ENCODE data around the gene NBPF4. TPM values are rescaled to one million over a fixed set of nuclear protein-coding genes. Genes with fewer than 3 reads are reported as not detected.
"Not testable (repeated sequence)": the region's sequence is repeated elsewhere in the genome, so short reads cannot be mapped to it uniquely, and the experiment has no call there.

Gene NBPF4
- total RNA-seq = 0.22 and 0.51 TPM in 2 replicates

- intact Hi-C loops (cut with micrococcal nuclease) = not testable (repeated sequence)
These were observed at the start of gene NBPF4 for GRCh38 chr1:108243976-108244375. NBPF4 (minus strand) TSS chr1:108244076; CDS start chr1:108243761, 315 bp downstream.

GRCh38 chr1:108282528-108283257 lies 38.8 kb upstream of the NBPF4 start:
- intact Hi-C loops (cut with micrococcal nuclease) = not testable (repeated sequence)

GRCh38 chr1:108272485-108273327 lies 28.8 kb upstream of the NBPF4 start:
- intact Hi-C loops (cut with micrococcal nuclease) = not testable (repeated sequence)

GRCh38 chr1:108267097-108267496 lies 23.2 kb upstream of the NBPF4 start:
- intact Hi-C loops (cut with micrococcal nuclease) = not testable (repeated sequence)

- intact Hi-C loops (cut with micrococcal nuclease) = not testable (repeated sequence)
These were observed 18.1 kb upstream of the NBPF4 start for GRCh38 chr1:108261967-108262366.

GRCh38 chr1:108261519-108261918 lies 17.6 kb upstream of the NBPF4 start:
- intact Hi-C loops (cut with micrococcal nuclease) = not testable (repeated sequence)

GRCh38 chr1:108260578-108261259 lies 16.8 kb upstream of the NBPF4 start:
- intact Hi-C loops (cut with micrococcal nuclease) = not testable (repeated sequence)

GRCh38 chr1:108255426-108255825 lies 11.6 kb upstream of the NBPF4 start:
- intact Hi-C loops (cut with micrococcal nuclease) = not testable (repeated sequence)

- intact Hi-C loops (cut with micrococcal nuclease) = not testable (repeated sequence)
These were observed 4.5 kb downstream of the NBPF4 start for GRCh38 chr1:108239426-108239825.

- intact Hi-C loops (cut with micrococcal nuclease) = not testable (repeated sequence)
These were observed 8.6 kb downstream of the NBPF4 start for GRCh38 chr1:108235308-108235707.

GRCh38 chr1:108232183-108232582 lies 11.7 kb downstream of the NBPF4 start:
- intact Hi-C loops (cut with micrococcal nuclease) = not testable (repeated sequence)

GRCh38 chr1:108229976-108230375 lies 13.9 kb downstream of the NBPF4 start:
- intact Hi-C loops (cut with micrococcal nuclease) = not testable (repeated sequence)

GRCh38 chr1:108227772-108228171 lies 16.1 kb downstream of the NBPF4 start:
- intact Hi-C loops (cut with micrococcal nuclease) = not testable (repeated sequence)

- intact Hi-C loops (cut with micrococcal nuclease) = not testable (repeated sequence)
These were observed 17.0 kb downstream of the NBPF4 start for GRCh38 chr1:108226855-108227254.

- intact Hi-C loops (cut with micrococcal nuclease) = not testable (repeated sequence)
These were observed 20.6 kb downstream of the NBPF4 start for GRCh38 chr1:108223226-108223625.

- intact Hi-C loops (cut with micrococcal nuclease) = not testable (repeated sequence)
These were observed 26.2 kb downstream of the NBPF4 start for GRCh38 chr1:108217515-108218174.

- intact Hi-C loops (cut with micrococcal nuclease) = not testable (repeated sequence)
These were observed 26.9 kb downstream of the NBPF4 start for GRCh38 chr1:108217007-108217406.

GRCh38 chr1:108216028-108216890 lies 27.6 kb downstream of the NBPF4 start:
- intact Hi-C loops (cut with micrococcal nuclease) = not testable (repeated sequence)

- intact Hi-C loops (cut with micrococcal nuclease) = loop anchor here (1.0 kb wide), 1 partner anchor 346 kb away; no protein-coding TSS in a partner anchor
These were observed 29.0 kb downstream of the NBPF4 start for GRCh38 chr1:108214641-108215465.
